GM10266 (cell line): Measurements from ENCODE around the gene ITCH.
"Not testable (repeated sequence)": the region's sequence is repeated elsewhere in the genome, so short reads cannot be mapped to it uniquely, and the experiment has no call there.

Experiments
- DNase-seq: peaks from one replicate; pipeline ENCODE4 v3.0.0; 2012; ENCODE audit errors: extremely low spot score
- CTCF ChIP-seq: IDR thresholded peaks from 2 replicates; pipeline ENCODE4 v1.5.1; 2012; ENCODE audit warnings: mild to moderate bottlenecking, low read depth; ENCODE audit not compliant: control insufficient read depth, insufficient read depth; ENCODE audit errors: missing control alignments

Gene ITCH

GRCh38 chr20:34389206-34389953 is 26.3 kb downstream of the ITCH start:
- TF ChIP-seq CTCF: no peak
- no peak for DNase-seq

GRCh38 chr20:34389954-34390555 is 27.0 kb downstream of the ITCH start:
- TF ChIP-seq CTCF: no peak
- DNase-seq: no peak

GRCh38 chr20:34396408-34396807 is 33.3 kb downstream of the ITCH start:
- no peak for DNase-seq
- no peak for TF ChIP-seq CTCF

GRCh38 chr20:34397096-34397495 is 34.0 kb downstream of the ITCH start:
- TF ChIP-seq CTCF: no peak
- no peak for DNase-seq

- not testable (repeated sequence) for DNase-seq
These were observed 37.7 kb downstream of the ITCH start for GRCh38 chr20:34400776-34401175.

- TF ChIP-seq CTCF: no peak
- no peak for DNase-seq
These were observed 38.8 kb downstream of the ITCH start for GRCh38 chr20:34401741-34402455.

GRCh38 chr20:34402461-34402860 is 39.4 kb downstream of the ITCH start:
- TF ChIP-seq CTCF: no peak
- DNase-seq: no peak
